Measurements from ENCODE around the gene VSNL1.

DNA sequence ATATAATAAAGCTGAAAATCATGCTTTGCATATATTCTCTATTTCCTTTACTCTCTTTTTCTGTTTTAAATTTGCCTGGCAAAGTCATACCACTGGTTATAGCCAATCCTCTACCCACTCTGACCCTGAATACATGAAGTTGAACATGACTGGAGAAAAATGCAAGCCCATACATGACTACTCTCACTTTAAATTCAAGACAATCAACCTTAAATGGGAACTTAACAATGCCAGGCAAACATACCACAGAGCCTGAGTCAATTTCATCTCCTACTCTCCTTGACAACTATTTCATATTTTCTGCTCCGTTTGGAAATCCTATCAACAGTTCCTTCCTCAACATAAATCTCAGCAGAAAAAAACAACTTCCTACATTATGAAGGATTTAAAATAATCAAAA lies 44.9 kb upstream of the VSNL1 start:
- TF ChIP-seq, protein P1, sequence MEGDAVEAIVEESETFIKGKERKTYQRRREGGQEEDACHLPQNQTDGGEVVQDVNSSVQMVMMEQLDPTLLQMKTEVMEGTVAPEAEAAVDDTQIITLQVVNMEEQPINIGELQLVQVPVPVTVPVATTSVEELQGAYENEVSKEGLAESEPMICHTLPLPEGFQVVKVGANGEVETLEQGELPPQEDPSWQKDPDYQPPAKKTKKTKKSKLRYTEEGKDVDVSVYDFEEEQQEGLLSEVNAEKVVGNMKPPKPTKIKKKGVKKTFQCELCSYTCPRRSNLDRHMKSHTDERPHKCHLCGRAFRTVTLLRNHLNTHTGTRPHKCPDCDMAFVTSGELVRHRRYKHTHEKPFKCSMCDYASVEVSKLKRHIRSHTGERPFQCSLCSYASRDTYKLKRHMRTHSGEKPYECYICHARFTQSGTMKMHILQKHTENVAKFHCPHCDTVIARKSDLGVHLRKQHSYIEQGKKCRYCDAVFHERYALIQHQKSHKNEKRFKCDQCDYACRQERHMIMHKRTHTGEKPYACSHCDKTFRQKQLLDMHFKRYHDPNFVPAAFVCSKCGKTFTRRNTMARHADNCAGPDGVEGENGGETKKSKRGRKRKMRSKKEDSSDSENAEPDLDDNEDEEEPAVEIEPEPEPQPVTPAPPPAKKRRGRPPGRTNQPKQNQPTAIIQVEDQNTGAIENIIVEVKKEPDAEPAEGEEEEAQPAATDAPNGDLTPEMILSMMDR (conservative IDR thresholded peaks at IDR 0.05 in 1 of 2, IDR thresholded peaks at IDR 0.05 in 1 of 2; ENCODE audit: low read depth in 1 of 2, low read length in 2 of 2) = no peak
- no peak for TF ChIP-seq EZH2 (IDR thresholded peaks at IDR 0.05; ENCODE audit: low read length, missing control alignments)

Measured in fibroblast of lung (primary cell).